ENCODE measurements around the gene PLEKHG3. TPM values are rescaled to one million over a fixed set of nuclear protein-coding genes. Genes with fewer than 3 reads are reported as not detected.

The PLEKHG3 gene
- total RNA-seq, 1 experiment from 2014 or later, result 34.0 TPM

DNA sequence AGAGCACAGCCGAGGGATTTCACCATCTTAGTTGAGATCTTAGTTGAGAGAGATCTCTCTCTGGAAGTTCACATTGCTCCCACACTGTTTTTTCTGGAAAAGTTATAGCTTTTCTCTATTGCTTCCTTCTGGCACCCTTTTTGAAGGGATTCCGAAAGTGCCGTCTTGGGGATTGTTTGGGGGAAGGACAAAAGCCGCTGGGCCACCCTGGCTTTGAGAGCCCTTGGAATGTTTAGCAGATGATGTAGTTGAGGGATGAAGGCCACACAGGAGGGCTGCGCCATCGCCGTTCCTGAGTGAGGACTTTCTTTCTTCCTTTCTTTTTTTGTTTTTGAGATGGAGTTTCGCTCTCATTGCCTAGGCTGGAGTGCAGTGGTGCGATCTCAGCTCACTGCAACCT is 17.7 kb downstream of the PLEKHG3 start:
- TF ChIP-seq, protein P1, sequence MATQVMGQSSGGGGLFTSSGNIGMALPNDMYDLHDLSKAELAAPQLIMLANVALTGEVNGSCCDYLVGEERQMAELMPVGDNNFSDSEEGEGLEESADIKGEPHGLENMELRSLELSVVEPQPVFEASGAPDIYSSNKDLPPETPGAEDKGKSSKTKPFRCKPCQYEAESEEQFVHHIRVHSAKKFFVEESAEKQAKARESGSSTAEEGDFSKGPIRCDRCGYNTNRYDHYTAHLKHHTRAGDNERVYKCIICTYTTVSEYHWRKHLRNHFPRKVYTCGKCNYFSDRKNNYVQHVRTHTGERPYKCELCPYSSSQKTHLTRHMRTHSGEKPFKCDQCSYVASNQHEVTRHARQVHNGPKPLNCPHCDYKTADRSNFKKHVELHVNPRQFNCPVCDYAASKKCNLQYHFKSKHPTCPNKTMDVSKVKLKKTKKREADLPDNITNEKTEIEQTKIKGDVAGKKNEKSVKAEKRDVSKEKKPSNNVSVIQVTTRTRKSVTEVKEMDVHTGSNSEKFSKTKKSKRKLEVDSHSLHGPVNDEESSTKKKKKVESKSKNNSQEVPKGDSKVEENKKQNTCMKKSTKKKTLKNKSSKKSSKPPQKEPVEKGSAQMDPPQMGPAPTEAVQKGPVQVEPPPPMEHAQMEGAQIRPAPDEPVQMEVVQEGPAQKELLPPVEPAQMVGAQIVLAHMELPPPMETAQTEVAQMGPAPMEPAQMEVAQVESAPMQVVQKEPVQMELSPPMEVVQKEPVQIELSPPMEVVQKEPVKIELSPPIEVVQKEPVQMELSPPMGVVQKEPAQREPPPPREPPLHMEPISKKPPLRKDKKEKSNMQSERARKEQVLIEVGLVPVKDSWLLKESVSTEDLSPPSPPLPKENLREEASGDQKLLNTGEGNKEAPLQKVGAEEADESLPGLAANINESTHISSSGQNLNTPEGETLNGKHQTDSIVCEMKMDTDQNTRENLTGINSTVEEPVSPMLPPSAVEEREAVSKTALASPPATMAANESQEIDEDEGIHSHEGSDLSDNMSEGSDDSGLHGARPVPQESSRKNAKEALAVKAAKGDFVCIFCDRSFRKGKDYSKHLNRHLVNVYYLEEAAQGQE (IDR thresholded peaks at IDR 0.05; ENCODE audit: insufficient read depth in 1 of 2, low read depth in 2 of 2, low read length in 1 of 2), result no peak
- TF ChIP-seq SIN3A (IDR thresholded peaks at IDR 0.05; ENCODE audit: borderline replicate concordance, insufficient read depth, low read depth, low read length) (no peak), POLR2AphosphoS5 (IDR thresholded peaks at IDR 0.05; ENCODE audit: low read depth, low read length) (no peak), TCF7L2 (IDR thresholded peaks at IDR 0.05; ENCODE audit: low read depth, low read length) (no peak)
- TF ChIP-seq, protein P2, sequence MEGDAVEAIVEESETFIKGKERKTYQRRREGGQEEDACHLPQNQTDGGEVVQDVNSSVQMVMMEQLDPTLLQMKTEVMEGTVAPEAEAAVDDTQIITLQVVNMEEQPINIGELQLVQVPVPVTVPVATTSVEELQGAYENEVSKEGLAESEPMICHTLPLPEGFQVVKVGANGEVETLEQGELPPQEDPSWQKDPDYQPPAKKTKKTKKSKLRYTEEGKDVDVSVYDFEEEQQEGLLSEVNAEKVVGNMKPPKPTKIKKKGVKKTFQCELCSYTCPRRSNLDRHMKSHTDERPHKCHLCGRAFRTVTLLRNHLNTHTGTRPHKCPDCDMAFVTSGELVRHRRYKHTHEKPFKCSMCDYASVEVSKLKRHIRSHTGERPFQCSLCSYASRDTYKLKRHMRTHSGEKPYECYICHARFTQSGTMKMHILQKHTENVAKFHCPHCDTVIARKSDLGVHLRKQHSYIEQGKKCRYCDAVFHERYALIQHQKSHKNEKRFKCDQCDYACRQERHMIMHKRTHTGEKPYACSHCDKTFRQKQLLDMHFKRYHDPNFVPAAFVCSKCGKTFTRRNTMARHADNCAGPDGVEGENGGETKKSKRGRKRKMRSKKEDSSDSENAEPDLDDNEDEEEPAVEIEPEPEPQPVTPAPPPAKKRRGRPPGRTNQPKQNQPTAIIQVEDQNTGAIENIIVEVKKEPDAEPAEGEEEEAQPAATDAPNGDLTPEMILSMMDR (IDR thresholded peaks at IDR 0.05), result no peak
- in situ Hi-C loops (cut with HindIII; ENCODE audit: low pct_unique_long_range_greater_than_20kb, low sequenced_read_pairs), result no loop called here
- Histone ChIP-seq H3K4me1 (ENCODE audit: control insufficient read depth, insufficient read depth, low read length) (peaks cover 39% of the 10 kb centered on the region), H3K27ac (ENCODE audit: low read length) (no peak overlapping the region), H3K36me3 (ENCODE audit: control insufficient read depth, insufficient read depth, low read length) (no peaks in the 10 kb centered on the region), H3K9me3 (ENCODE audit: control insufficient read depth, insufficient read depth, low read depth, low read length) (no peaks in the 10 kb centered on the region), H3K4me3 (ENCODE audit: low read depth in 2 of 2, low read length in 2 of 2) (no peak overlapping the region), H3K27me3 (ENCODE audit: control insufficient read depth, insufficient read depth, low read length) (no peaks in the 10 kb centered on the region)
- BruUV-seq (replicated peaks), result no TSS peak
- DNase-seq (ENCODE audit: low read depth, low spot score) (no peak), ATAC-seq (no peak)
- CTCF ChIA-PET, result no interaction called here
- intact Hi-C loops (cut with micrococcal nuclease; ENCODE audit: unreplicated experiment), result no loop called here
- POLR2A ChIA-PET, result no interaction called here

- no peak overlapping the region for H3K4me3 ChIP-seq (ENCODE audit: low read depth in 2 of 2, low read length in 2 of 2)
- no peaks in the 10 kb centered on the region for H3K36me3 ChIP-seq (ENCODE audit: control insufficient read depth, insufficient read depth, low read length)
- ChIA-PET CTCF (no interaction called here), POLR2A (no interaction called here)
- H3K27ac ChIP-seq (ENCODE audit: low read length), result no peak overlapping the region
- TF ChIP-seq SIN3A (IDR thresholded peaks at IDR 0.05; ENCODE audit: borderline replicate concordance, insufficient read depth, low read depth, low read length), result no peak
- TF ChIP-seq TCF7L2 (IDR thresholded peaks at IDR 0.05; ENCODE audit: low read depth, low read length), result no peak
- TF ChIP-seq, protein P1 (IDR thresholded peaks at IDR 0.05; ENCODE audit: insufficient read depth in 1 of 2, low read depth in 2 of 2, low read length in 1 of 2), result no peak
- no TSS peak for BruUV-seq (replicated peaks)
- H3K9me3 ChIP-seq (ENCODE audit: control insufficient read depth, insufficient read depth, low read depth, low read length), result no peaks in the 10 kb centered on the region
- intact Hi-C loops (cut with micrococcal nuclease; ENCODE audit: unreplicated experiment), result no loop called here
- in situ Hi-C loops (cut with HindIII; ENCODE audit: low pct_unique_long_range_greater_than_20kb, low sequenced_read_pairs), result no loop called here
- no peaks in the 10 kb centered on the region for H3K27me3 ChIP-seq (ENCODE audit: control insufficient read depth, insufficient read depth, low read length)
- ATAC-seq, result no peak
- peaks cover 31% of the 10 kb centered on the region for H3K4me1 ChIP-seq (ENCODE audit: control insufficient read depth, insufficient read depth, low read length)
- DNase-seq (ENCODE audit: low read depth, low spot score), result no peak
Observed at GRCh38 chr14:64722842-64723447, 18.7 kb downstream of the PLEKHG3 start.
